Mucosa of rectum (tissue), 2 donors: Measurements from ENCODE around the gene ZZZ3.
"Not testable (repeated sequence)": the region's sequence is repeated elsewhere in the genome, so short reads cannot be mapped to it uniquely, and the experiment has no call there.

ENCODE experiments used
- H3K27ac ChIP-seq, 2 donors: one replicate each; pipeline ENCODE4 v1.7.0; 2013; ENCODE audit warnings: inconsistent platforms in 2 of 2, low read depth in 2 of 2, low read length in 2 of 2
- H3K27me3 ChIP-seq, 2 donors: one replicate each; pipeline ENCODE4 v1.7.0; 2013; ENCODE audit warnings: low read length in 2 of 2; ENCODE audit not compliant: control insufficient read depth in 2 of 2, insufficient read depth in 2 of 2
- H3K36me3 ChIP-seq, 2 donors: one replicate each; pipeline ENCODE4 v1.7.0; 2013; ENCODE audit warnings: low read length in 2 of 2; ENCODE audit not compliant: control insufficient read depth in 2 of 2, insufficient read depth in 2 of 2
- H3K4me1 ChIP-seq, 2 donors: one replicate each; pipeline ENCODE4 v1.7.0; 2013; ENCODE audit warnings: low read length in 2 of 2, mild to moderate bottlenecking in 1 of 2; ENCODE audit not compliant: control insufficient read depth in 2 of 2, insufficient read depth in 2 of 2
- H3K4me3 ChIP-seq, 2 donors: one replicate each; pipeline ENCODE4 v1.7.0; 2013; ENCODE audit warnings: low read length in 2 of 2
- H3K9ac ChIP-seq, 2 donors: one replicate each; pipeline ENCODE4 v1.7.0; 2013; ENCODE audit warnings: low read length in 2 of 2, low read depth in 1 of 2, mild to moderate bottlenecking in 1 of 2
- H3K9me3 ChIP-seq, 2 donors: one replicate each; pipeline ENCODE4 v1.7.0; 2013; ENCODE audit warnings: low read length in 2 of 2; ENCODE audit not compliant: control insufficient read depth in 2 of 2
- donor health status: healthy.
- donor health status: Normal muscosa, but diverticular disease.

ZZZ3 gene

GRCh38 chr1:77652268-77652667, 30.2 kb downstream of the ZZZ3 start:
- Histone ChIP-seq H3K4me1 (no peaks in the 10 kb centered on the region), H3K9me3 (peaks cover 0 to 2% of the 10 kb centered on the region in 2 donors), H3K36me3 (no peaks in the 10 kb centered on the region), H3K27me3 (no peaks in the 10 kb centered on the region), H3K9ac (no peak overlapping the region), H3K4me3 (no peak overlapping the region), H3K27ac (no peak overlapping the region)

- H3K9me3 ChIP-seq, result peaks cover 0 to 2% of the 10 kb centered on the region in 2 donors
- H3K36me3 ChIP-seq, result no peaks in the 10 kb centered on the region
- H3K27me3 ChIP-seq, result no peaks in the 10 kb centered on the region
Observed at GRCh38 chr1:77649127-77649526, 33.3 kb downstream of the ZZZ3 start.

GRCh38 chr1:77646224-77646623, 36.2 kb downstream of the ZZZ3 start:
- H3K27me3 ChIP-seq, H3K36me3 ChIP-seq, H3K4me3 ChIP-seq, H3K9ac ChIP-seq, H3K4me1 ChIP-seq, H3K27ac ChIP-seq, H3K9me3 ChIP-seq: not testable (repeated sequence)

More at GRCh38 chr1:77649127-77649526, 33.3 kb downstream of the ZZZ3 start:
- Histone ChIP-seq H3K4me3 (no peak overlapping the region), H3K27ac (no peak overlapping the region), H3K9ac (no peak overlapping the region), H3K4me1 (no peaks in the 10 kb centered on the region)

- H3K9ac ChIP-seq, result no peak overlapping the region
Observed at GRCh38 chr1:77643456-77643855, 39.0 kb downstream of the ZZZ3 start.

GRCh38 chr1:77642941-77643340, 39.5 kb downstream of the ZZZ3 start:
- Histone ChIP-seq H3K27me3 (no peaks in the 10 kb centered on the region), H3K36me3 (no peaks in the 10 kb centered on the region), H3K9me3 (no peaks in the 10 kb centered on the region), H3K4me1 (no peaks in the 10 kb centered on the region), H3K9ac (no peak overlapping the region), H3K27ac (no peak overlapping the region), H3K4me3 (no peak overlapping the region)

More at GRCh38 chr1:77643456-77643855, 39.0 kb downstream of the ZZZ3 start:
- Histone ChIP-seq H3K36me3 (no peaks in the 10 kb centered on the region), H3K4me1 (no peaks in the 10 kb centered on the region), H3K27ac (no peak overlapping the region), H3K4me3 (no peak overlapping the region), H3K27me3 (no peaks in the 10 kb centered on the region), H3K9me3 (no peaks in the 10 kb centered on the region)

GRCh38 chr1:77642196-77642595, 40.3 kb downstream of the ZZZ3 start:
- H3K36me3 ChIP-seq, result no peaks in the 10 kb centered on the region
- H3K9ac ChIP-seq, result no peak overlapping the region
- no peaks in the 10 kb centered on the region for H3K4me1 ChIP-seq
- H3K4me3 ChIP-seq, result no peak overlapping the region
- H3K9me3 ChIP-seq, result no peaks in the 10 kb centered on the region
- H3K27me3 ChIP-seq, result no peaks in the 10 kb centered on the region
- no peak overlapping the region for H3K27ac ChIP-seq

- Histone ChIP-seq H3K9ac (no peak overlapping the region), H3K27me3 (no peaks in the 10 kb centered on the region), H3K36me3 (peaks cover 3% of the 10 kb centered on the region in 2 donors), H3K27ac (no peak overlapping the region), H3K4me3 (no peak overlapping the region), H3K4me1 (no peaks in the 10 kb centered on the region), H3K9me3 (no peaks in the 10 kb centered on the region)
Observed at GRCh38 chr1:77639557-77640069, 42.8 kb downstream of the ZZZ3 start.

GRCh38 chr1:77639056-77639455, 43.4 kb downstream of the ZZZ3 start:
- Histone ChIP-seq H3K27ac (no peak overlapping the region), H3K9ac (no peak overlapping the region), H3K9me3 (no peaks in the 10 kb centered on the region), H3K36me3 (peaks cover 3% of the 10 kb centered on the region in 2 donors), H3K27me3 (no peaks in the 10 kb centered on the region), H3K4me1 (no peaks in the 10 kb centered on the region), H3K4me3 (no peak overlapping the region)

GRCh38 chr1:77636864-77637263, 45.6 kb downstream of the ZZZ3 start:
- H3K9me3 ChIP-seq, result no peaks in the 10 kb centered on the region
- H3K4me3 ChIP-seq, result no peak overlapping the region
- peaks cover 19 to 20% of the 10 kb centered on the region in 2 donors for H3K36me3 ChIP-seq
- H3K27ac ChIP-seq, result no peak overlapping the region
- no peaks in the 10 kb centered on the region for H3K27me3 ChIP-seq
- no peaks in the 10 kb centered on the region for H3K4me1 ChIP-seq
- H3K9ac ChIP-seq, result no peak overlapping the region
